Skin of body (tissue), 2 donors: Measurements from ENCODE around the gene ALDH1A2. TPM values are rescaled to one million over a fixed set of nuclear protein-coding genes. Genes with fewer than 3 reads are reported as not detected.
A peak's percentile ranks its signal among the peaks of the same experiment; 100 is the strongest.
"Not testable (repeated sequence)": the region's sequence is repeated elsewhere in the genome, so short reads cannot be mapped to it uniquely, and the experiment has no call there.

ENCODE experiments used
- DNase-seq: peaks from one replicate; lab custom pipeline; 2025; lab: John Stamatoyannopoulos, UW
- total RNA-seq: library from RNA; depleted of rRNA; stranded (reverse); fragments of >200 nt; gene quantifications from one replicate; pipeline ENCODE4 v1.2.3, GENCODE V29; 2014

Gene ALDH1A2
- 3.9 TPM for total RNA-seq

DNA sequence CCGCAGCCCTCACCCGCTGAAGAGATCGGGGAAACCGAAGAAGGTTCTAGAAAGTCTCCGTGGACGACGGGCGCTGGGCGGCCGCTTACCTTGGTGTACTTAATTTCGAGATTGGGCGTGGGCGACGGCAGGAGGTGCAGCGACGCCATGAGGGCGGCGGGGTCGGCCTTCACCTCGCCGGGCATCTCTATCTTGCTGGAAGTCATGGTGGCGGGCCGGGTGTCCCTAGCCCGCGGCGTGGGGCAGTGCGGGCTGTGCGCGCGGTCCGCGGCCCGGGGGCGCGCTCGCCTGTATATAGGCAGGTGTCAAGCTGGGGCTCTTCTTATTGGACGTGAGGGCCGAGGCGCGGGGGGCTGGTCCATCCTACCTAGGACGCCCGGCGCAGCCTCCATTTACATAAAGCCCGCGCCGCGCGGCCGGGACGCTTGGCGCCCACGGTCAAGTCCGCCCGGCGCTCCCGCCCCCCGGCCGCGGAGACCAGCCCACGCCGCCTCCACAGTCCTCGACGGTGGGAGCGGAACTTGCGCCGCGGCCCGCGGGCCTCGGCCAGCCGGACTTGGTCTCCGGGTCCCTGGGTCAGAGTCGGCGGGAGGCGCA, at the start of gene ALDH1A2:
ALDH1A2 (minus strand) TSS at position 267 of the 597 bp plus-strand sequence; CDS start at position 206, 61 bp downstream.
- no peak for DNase-seq

DNA sequence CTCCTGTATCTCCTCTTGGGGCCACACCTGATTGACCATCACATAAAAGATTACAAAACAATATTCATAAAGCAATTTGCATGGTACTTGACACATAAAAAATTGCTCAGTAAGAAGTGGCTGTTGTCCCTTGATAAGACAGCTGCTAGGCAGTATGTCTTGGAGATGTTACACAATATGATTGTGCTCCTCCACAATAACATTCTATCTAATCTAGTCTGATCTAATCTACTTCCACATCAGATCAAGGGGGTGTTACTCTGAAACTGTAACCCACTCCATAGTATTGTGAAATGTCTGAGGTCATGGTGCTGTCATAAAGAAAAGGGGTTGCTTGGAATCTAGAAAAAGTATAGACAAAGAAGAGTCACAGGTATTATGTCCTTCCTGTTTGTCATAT, 49.3 kb upstream of the ALDH1A2 start:
- no peak for DNase-seq

DNA sequence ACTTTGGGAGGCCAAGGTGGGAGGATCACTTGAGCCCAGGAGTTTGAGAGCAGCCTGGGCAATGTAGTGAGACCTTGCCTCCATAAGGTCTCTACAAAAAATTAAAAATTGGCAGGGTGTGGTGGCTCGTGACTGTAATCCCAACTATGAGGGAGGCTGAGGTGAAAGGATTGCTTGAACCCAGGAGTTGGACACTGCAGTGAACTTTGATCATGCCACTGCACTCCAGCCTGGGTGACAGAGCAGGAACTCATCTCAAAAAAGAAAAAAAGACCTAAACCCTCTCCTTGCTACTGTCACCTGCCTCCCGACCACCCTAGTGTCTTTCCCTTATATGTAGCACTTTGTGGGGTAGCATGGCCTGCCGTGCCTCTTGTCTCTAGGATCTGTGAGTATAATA, 48.9 kb upstream of the ALDH1A2 start:
- no peak for DNase-seq

DNA sequence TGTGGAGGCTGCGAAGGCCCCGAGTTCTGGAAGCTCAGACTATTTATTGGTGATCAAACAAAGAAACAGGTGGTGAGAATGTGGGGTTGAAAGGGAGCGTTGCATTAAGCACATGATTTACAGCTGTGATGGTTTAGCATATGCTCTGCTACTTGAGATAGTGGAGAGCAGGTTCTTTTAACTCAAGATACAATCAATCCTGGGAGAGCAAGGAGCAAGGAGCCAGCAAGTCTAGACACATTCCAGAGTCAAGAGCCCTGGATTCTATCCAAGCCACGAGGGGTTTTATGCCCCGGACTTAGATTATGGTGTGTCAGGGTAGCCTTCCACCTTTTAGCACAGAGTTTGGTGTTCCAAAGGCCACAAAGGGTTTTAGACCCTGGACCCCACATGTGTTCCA, 47.8 kb upstream of the ALDH1A2 start:
- DNase-seq: not testable (repeated sequence)

DNA sequence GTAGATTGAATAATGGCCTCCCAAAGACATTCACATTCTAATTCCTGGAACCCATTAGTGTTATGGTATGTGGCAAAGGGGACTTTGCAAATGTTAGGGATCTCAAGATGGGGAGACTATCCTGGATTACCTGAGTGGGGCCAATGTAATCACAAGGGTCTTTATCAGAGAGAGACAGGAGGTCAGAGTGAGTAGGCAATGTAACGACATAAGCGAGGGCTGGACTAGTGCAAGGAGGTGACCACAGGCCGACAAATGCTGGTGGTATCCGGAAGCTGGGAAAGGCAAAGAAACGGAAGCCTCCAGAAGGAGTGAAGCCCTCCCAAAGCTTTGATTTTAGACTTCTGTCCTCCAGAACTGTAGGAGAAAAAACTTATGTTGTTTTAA, 46.2 kb upstream of the ALDH1A2 start:
- DNase-seq: no peak

DNA sequence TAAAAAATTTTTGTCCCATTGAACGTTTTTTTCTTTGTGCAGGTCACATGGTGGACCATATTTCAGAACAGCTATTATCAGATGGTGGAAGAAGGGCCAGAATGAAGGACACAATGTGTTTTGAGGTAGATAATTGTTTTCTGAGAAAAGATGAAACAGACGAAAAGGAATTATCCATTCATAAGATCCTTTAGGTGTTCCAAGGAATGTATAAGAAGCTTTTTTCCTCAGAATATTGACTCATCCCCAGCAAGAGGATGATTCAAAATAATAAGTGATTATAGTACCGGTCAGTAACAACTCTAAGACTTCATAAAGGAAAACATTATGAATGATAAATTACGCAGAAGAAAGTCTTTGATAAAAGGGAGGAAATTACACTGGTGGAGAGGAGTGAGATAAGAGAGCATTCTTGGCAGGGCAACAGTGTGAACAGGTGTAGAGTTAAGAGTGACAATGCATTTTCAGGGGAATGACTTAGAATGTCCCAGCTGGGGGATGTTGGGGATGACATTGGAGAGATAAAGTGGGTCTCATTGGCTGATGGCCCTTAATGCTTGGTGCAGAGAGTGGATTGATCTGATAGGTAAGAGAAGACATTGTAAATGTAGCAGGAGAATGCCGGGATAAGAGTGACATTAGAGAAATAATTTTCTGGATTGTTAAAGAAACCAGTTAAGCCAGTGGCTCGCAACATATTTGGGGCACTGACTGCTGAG, 45.6 kb upstream of the ALDH1A2 start:
- no peak for DNase-seq

DNA sequence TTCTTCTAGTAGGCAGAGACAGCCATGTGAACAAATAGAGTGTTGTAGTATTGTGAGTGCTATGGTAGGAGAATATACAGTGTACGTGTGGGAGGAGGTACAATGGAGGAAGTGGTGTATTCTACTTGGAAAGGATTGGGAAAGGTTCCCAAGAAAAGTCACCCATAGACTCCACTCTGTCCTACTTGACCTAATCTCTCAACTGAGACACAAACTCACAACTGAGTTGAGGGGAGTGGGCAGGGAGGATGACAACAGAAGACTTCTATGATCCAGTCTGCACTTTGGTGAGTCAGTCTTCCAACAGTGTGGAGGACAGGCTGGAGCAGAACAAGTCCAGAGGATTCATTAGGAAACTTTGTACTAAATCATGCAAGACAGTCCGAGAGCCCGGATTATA, 43.9 kb upstream of the ALDH1A2 start:
- DNase-seq: no peak

DNA sequence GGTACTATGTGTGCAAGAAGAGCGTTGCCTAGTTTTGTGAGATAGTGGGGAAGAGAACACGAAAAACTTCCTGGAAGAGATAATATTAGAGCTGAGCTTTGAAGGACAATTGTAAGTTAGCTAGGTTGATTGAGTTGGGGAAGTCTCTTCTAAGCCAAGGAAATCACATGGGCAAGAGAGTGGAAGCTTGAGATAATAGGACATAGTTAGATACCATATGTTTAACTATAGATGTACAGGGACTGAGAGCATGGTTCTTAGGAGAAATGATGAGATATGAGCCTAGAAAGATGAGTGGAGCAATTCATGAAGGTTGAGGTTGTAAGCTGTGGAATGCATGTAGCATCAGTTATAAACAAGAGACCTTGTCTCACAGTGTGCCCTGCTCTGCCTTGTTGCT, 42.6 kb upstream of the ALDH1A2 start:
- no peak for DNase-seq

DNA sequence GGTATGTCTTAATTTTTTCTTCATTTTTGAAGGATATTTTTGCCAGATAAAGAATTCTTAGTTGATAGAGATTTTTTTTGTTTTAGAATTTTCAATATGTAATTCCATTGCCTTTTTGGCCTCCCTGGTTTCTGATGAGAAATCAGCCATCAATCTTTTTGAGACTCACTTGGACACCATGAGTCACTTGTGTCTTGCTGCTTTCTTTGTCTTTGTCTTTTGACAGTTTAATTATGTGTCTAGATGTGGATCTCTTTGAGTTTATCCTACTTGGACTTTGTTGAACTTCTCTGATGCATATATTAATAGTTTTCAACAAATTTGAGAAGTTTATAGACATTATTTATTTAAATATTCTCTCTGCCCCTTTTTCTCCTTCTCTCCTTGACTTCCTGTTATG, 38.0 kb upstream of the ALDH1A2 start:
- no peak for DNase-seq

DNA sequence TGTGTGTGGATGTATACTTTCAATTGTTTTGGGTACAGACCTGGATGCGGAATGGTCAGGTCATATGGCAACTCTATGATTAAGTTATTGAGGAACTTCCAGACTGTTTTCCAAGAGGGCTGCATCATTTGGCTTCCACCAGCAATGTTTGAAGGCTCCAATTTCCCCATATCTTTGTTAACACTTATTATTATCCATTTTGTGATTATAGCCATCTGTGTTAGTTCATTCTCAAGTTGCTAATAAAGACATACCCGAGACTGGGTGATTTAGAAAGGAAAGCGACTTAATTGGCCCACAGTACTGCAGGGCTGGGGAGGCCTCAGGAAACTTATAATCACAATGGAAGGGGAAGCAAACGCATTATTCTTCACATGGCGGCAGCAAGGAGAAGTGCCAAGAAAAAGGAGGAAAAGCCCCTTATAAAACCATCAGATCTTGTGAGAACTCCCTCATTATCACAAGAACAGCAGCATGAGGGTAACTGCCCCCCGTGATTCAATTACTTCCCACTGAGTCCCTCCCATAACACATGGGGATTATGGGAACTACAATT, 31.1 kb upstream of the ALDH1A2 start:
- DNase-seq: no peak

DNA sequence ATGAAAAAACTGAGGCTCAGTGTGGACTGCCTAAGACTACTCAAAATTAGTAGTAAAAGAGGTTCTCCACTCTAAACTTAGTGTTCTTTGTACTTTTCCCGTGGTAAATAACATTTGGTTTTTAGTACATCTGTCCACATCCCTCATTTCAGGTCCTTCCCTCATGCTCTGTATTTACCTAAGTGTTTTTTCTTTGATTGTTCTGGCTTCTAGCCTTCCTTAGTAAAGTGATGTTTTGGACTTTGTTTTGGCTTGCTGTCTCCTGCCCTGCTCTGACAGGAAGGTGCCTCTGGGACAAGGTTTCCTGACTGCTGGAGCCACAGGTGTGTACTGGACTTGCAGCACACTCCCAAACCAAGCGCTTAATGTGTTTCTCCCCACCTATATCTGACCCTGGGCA, 29.9 kb upstream of the ALDH1A2 start:
- no peak for DNase-seq

DNA sequence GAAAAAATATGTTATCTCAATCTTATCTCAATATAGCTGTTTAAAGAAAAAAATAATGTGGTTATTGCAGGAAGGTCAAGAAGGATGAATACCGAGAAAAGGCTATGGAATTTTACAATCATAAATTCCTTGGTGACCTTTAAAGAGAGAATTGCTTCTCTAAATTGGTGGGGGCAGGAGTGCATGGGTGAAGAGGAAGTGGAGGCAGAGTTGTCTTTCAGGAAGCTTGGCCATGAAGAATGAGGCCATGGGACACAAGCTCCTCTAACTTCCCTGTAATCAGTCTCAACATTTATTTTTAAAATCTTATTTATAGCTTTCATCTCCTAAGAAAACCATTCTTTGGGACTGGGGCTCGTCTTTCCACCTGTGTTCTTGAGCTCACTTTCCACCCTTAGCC, 22.4 kb upstream of the ALDH1A2 start:
- DNase-seq: no peak

DNA sequence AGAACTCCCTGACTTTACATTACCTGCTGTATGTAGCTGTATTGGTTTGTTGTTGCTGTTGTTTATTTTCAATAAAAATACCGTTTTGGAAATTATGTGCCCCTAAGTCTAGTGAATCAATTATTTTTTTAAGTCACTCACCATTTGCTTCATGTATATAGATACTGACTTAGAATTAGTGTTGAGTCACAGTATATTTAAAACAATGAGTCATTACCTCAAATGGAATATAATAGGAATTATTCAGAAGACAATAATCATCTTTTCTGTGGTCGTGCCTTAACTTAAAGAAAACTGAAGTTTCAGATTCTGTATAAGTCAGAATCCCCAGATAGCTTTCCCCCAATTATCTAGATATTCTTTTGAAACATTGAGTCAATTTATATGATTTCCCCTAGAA, 21.0 kb upstream of the ALDH1A2 start:
- DNase-seq: no peak

DNA sequence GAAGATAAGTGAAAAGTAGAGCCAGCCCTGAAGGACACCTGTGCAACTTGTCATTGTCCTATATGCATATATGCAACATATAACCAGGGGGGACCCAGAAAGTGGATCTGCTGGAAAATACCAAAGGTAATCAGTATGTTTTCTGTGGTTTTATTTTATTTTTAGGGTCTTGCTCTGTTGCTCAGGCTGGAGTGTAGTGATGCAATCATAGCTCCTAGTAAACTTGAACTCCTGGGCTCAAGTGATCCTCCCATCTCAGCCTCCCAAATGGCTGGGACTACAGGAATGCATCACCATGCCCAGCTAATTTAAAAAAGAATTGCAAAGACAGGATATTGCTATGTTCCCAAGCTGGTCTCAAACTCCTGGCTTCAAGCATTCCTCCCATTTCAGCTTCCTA, 18.0 kb upstream of the ALDH1A2 start:
- no peak for DNase-seq

DNA sequence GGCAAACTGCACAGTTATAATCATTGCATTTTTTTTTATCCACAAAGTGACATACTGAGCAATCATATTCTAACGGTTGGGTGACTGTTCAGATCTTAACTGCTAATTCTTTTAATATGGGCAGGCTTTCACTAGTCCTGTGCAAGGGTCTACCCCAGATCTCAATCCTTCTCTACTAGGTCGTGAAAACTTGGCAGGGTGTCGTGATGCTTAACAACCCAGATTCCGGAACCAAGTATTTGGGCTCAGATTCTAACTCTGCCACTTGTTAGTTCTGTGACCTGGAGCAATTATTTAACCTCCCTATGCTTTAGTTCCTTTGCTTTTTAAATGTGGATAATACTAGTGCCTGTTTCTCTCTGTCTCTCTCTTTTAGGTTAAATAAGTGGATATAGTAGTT, 16.4 kb upstream of the ALDH1A2 start:
- no peak for DNase-seq

DNA sequence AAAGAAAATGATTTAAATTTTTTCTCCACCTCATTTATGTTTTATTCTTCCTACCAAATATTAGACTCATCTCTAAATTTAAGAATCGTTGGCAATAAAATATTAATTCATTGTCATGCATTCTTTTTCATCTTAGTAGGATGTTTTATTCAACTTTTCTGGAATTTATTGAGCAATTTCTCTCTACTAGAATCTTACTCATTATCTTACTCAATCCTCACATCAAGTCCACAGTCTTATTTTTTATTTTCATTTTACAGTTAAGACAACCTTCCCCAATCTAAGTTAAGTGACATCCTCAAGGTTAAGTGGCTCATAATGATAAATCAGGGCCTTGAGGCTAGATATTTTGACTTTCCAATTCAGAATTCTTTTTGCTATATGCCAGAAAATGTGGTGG, 15.9 kb upstream of the ALDH1A2 start:
- no peak for DNase-seq

DNA sequence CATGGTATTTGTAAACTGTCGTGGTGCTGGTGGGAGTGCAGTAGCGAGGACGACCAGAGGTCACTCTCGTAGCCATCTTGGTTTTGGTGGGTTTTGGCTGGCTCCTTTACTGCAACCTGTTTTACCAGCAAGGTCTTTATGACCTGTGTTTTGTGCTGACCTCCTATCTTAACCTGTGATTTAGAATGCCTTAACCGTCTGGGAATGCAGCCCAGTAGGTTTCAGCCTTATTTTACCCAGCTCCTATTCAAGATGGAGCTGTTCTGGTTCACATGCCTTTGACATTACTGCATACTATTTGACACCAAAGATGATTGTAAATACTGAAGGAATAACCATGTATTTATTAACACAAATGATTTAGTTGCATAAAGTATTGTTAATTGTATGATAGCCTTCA, 15.4 kb upstream of the ALDH1A2 start:
- DNase-seq: not testable (repeated sequence)

DNA sequence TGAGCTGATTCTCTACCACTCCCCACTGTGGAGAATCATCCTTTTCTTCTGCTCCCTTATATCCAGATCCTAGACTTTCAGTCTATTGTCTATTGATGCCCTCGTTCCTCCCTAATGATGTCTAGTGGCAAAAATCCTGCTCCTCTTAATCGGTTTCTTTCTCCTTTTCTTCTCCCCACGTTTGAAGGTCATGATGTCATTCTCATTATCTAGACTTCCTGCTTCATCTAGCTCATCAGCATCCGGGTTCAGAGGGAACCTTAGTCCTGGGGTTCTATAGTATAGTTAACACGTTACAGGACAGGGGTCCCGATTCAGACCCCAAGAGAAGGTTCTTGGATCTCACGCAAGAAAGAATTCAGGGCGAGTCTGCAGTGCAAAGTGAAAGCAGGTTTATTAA, 14.9 kb upstream of the ALDH1A2 start:
- DNase-seq: no peak

DNA sequence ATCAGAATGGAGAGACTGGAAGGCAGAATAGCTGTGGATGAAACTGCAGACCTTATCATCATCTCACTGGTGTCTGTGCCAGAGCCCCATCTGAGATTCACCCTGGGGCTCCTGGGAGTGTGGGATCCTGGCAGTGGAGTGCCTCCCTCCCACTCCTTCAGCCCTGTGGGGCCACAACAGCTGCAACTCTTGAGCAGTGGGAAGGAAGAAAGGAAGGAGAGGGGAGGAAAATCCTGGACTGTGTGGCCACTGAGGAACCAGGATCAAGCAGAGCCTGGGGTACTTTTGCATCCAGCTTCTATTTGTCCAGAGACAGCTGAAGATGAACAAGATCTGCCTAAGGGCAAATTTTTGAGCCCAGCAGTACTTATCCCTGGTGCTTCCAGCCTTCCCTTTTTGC, 13.1 kb upstream of the ALDH1A2 start:
- DNase-seq: no peak

DNA sequence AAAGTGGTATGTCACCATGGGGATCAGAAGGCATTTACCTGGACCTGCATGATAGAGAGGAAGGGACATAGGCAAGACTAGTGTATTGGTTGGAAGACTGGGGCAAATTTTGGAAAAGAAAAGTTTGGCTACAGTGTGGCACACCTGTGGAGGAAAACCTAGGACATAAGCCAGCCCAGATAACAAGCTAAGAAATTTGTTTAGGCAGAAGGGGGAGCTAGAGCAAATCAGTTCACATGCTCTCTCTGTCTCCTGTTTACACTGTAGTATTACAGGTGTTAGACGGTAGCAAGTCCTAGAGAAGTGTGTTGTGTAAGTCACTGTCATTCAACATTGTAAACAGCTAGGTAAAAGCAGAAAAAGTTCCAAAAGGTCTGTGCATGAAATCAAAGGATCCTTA, 11.9 kb upstream of the ALDH1A2 start:
- no peak for DNase-seq

DNA sequence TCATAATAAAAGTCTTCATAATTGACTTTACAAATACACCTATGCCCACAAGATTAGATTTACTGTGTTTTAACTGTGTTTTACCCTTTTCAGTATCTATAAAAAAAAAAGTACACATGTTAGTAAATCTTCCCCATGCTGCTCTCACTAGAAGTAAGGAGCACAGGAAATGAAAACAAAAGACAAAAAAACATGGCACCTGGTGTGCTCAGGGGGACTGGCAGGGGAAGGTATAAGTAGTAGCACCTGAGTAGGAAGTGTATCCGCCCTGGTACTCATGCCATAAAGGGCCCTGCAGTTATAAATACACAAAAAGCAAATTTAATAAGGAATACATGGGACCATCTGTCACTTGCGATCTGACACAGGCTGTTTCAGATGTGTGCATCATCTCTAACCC, 8.9 kb upstream of the ALDH1A2 start:
- no peak for DNase-seq

DNA sequence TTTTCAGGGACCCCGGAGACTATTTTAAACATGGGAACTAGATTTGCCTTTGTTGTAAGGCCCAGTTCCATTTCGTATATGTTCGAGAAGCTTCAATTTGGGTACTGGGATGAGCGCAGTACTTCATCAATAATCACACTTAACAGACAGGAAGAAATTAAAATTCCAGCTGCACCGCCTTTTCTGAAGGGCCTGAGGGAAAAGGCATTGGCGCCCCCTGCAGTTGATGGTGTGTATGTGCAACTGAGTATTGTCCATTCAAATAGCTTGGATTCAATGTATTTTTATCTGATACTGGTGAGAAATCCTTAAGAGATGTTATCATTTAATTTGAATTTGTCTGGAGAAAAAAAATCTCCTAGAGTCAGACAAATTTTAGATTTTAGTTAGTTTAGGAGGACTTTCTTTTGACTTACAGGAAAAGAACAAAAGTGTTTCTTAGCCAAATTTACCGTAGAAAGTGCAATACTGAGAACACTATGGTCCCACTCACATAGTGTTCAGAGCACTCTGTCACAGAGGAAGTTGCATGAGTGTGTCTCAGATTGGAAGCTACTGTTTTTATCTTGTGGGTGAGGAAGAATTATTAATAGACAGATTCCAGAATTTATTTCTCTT, 5.4 kb upstream of the ALDH1A2 start:
- DNase-seq: peak; percentile 57

DNA sequence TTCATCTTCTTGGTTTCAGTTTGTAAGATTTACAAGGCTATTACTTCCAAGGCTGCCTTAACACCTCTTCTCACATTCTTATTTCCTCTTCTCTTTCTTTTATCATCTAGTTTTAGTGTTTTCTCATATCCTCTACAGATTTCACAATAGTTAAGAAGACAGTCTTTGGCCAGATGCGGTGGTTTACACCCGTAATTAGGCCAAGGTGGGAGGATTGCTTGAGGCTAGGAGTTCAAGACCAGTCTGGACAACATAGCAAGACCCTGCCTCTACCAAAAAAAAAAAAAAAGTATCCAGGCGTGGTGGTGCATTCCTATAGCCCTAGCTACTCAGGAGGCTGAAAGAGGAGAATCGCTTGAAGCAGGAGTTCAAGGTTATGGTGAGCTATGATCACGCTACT, 3.5 kb upstream of the ALDH1A2 start:
- no peak for DNase-seq
